GM12878 (cell line): ENCODE data around the gene CDX1. TPM values are rescaled to one million over a fixed set of nuclear protein-coding genes. Genes with fewer than 3 reads are reported as not detected.

Experiments
- ATAC-seq: fragments of 200-7000 bp; cut with Tn5 transposase; 3 replicates; pipeline ENCODE4 v1.9.1; 2020; ENCODE audit warnings: mild to moderate bottlenecking, moderate library complexity
- Bru-seq: library from RNA; stranded (reverse); fragments of 400-500 nt; gene quantifications from one replicate; lab custom pipeline; 2021; lab: Mats Ljungman, UMichigan
- BruChase-seq, 2 experiments: library from RNA; stranded (reverse); fragments of 400-500 nt; gene quantifications; one replicate each; lab custom pipeline; 2021; lab: Mats Ljungman, UMichigan
- BruUV-seq: library from RNA; stranded (reverse); fragments of 400-500 nt; replicated peaks from 2 replicates; lab custom pipeline; 2021; lab: Mats Ljungman, UMichigan
- CTCF ChIA-PET: fragments of 300-600 bp; sonication (Branson Sonifier 250); formaldehyde crosslinking; extraction: SDS; loops from one replicate; lab custom pipeline; 2021; ENCODE audit warnings: inconsistent platforms; lab: Yijun Ruan, JAX
- POLR2A ChIA-PET: fragments of 350-600 bp; formaldehyde crosslinking; extraction: SDS; loops from one replicate; lab custom pipeline; 2021; ENCODE audit warnings: inconsistent platforms; lab: Charles Lee
- RAD21 ChIA-PET: fragments of 300-600 bp; sonication (Branson Sonifier 250); formaldehyde crosslinking; loops from one replicate; lab custom pipeline; 2023; ENCODE audit warnings: antibody characterized with exemption; ENCODE audit not compliant: unreplicated experiment; lab: Charles Lee
- SMC1A ChIA-PET: fragments of 300-600 bp; sonication (Branson Sonifier 250); formaldehyde crosslinking; loops from one replicate; lab custom pipeline; 2023; ENCODE audit not compliant: unreplicated experiment, uncharacterized antibody; lab: Charles Lee
- DNase-seq: peaks from one replicate; pipeline ENCODE4 v3.0.0-alpha.2; 2011; ENCODE audit warnings: low read depth, low spot score
- FAIRE-seq: peaks from 3 replicates; lab custom pipeline; 2011; peaks lifted over from hg19 to GRCh38; lab: Jason Lieb, UNC
- H2AFZ ChIP-seq: 2 replicates; pipeline ENCODE4 v1.6.0; 2011; ENCODE audit warnings: low read depth, low read length, control low read depth; ENCODE audit not compliant: control insufficient read depth
- H3K27ac ChIP-seq: 2 replicates; pipeline ENCODE4 v1.5.1; 2011; ENCODE audit warnings: control low read depth; ENCODE audit not compliant: control insufficient read depth, insufficient read depth
- H3K27me3 ChIP-seq, 2 experiments: replicated peaks in 1 of 2; 2 replicates each; pipeline versions ENCODE4 v1.6.0 to v1.6.1; 2011; ENCODE audit warnings: low read length in 1 of 2; ENCODE audit not compliant: control insufficient read depth in 2 of 2, insufficient read depth in 2 of 2
- H3K36me3 ChIP-seq, 2 experiments: 2 replicates each; pipeline ENCODE4 v1.5.1; 2011; ENCODE audit warnings: low read length in 1 of 2; ENCODE audit not compliant: control insufficient read depth in 2 of 2, insufficient read depth in 2 of 2
- H3K4me1 ChIP-seq: 2 replicates; pipeline ENCODE4 v1.6.1; 2011; ENCODE audit warnings: mild to moderate bottlenecking, low read length, moderate library complexity, mixed read lengths; ENCODE audit not compliant: control insufficient read depth, insufficient read depth
- H3K4me2 ChIP-seq: 2 replicates; pipeline ENCODE4 v1.6.0; 2011; ENCODE audit warnings: control low read depth; ENCODE audit not compliant: control insufficient read depth, insufficient read depth
- H3K4me3 ChIP-seq: fragments of 200-600 bp; sonication (generic); 2 replicates; pipeline ENCODE4 v1.5.1; 2016
- H3K79me2 ChIP-seq: 2 replicates; pipeline ENCODE4 v1.6.0; 2011; ENCODE audit warnings: low read length; ENCODE audit not compliant: control insufficient read depth, insufficient read depth
- H3K9ac ChIP-seq: 2 replicates; pipeline ENCODE4 v1.8.0; 2011; ENCODE audit warnings: low read length, control low read depth, mixed read lengths; ENCODE audit not compliant: control insufficient read depth, insufficient read depth
- H3K9me3 ChIP-seq: replicated peaks from 3 replicates; pipeline ENCODE4 v1.5.1; 2011; ENCODE audit warnings: mild to moderate bottlenecking, low read length; ENCODE audit not compliant: control insufficient read depth, insufficient read depth
- H4K20me1 ChIP-seq: 2 replicates; pipeline ENCODE4 v1.6.0; 2011; ENCODE audit not compliant: control insufficient read depth, insufficient read depth
- BRCA1 ChIP-seq: IDR thresholded peaks from 2 replicates; pipeline ENCODE4 v1.6.1; 2011; ENCODE audit warnings: low read depth, low read length, improper control_type of control experiment
- CBX3 ChIP-seq: fragments of 200-600 bp; sonication (generic); IDR thresholded peaks from 2 replicates; pipeline ENCODE4 v1.6.1; 2016; ENCODE audit warnings: low read depth, borderline replicate concordance
- EP300 ChIP-seq, 2 experiments: fragments of 150-350 bp in 1 of 2; IDR thresholded peaks; 2 replicates each; pipeline ENCODE4 v1.6.1; 2011 to 2012; ENCODE audit warnings: low read depth in 2 of 2, low read length in 2 of 2, borderline replicate concordance in 1 of 2, improper control_type of control experiment in 1 of 2, inconsistent platforms in 1 of 2; ENCODE audit not compliant: control insufficient read depth in 1 of 2
- GABPA ChIP-seq: IDR thresholded peaks from 2 replicates; pipeline ENCODE4 v1.6.1; 2014; ENCODE audit warnings: antibody characterized with exemption, low read depth, mild to moderate bottlenecking, inconsistent platforms
- WGBS: methylation state at CpG from one replicate; pipeline ENCODE4 v1.1.6; 2016; ENCODE audit warnings: low lambda C conversion rate; ENCODE audit not compliant: insufficient replicate concordance, insufficient coverage; ENCODE audit errors: missing lambda C conversion rate; 5-methylcytosine and 5-hydroxymethylcytosine counted together
- in situ Hi-C: fragments of 300-500 bp; cut with MboI; formaldehyde crosslinking; loops from 9 replicates; pipeline ENCODE4 v1.14.3; 2018; ENCODE audit warnings: mixed read lengths
- intact Hi-C: fragments of 100-400 bp; cut with micrococcal nuclease; formaldehyde crosslinking; loops from one replicate; pipeline ENCODE4 v1.14.2; 2022; ENCODE audit not compliant: unreplicated experiment
- long read RNA-seq, 2 experiments: library from polyadenylated mRNA; unstranded; transcript quantifications; one replicate each; pipeline ENCODE4 v2.0.0, GENCODE V29; 2019 to 2020
- polyA minus RNA-seq, 3 experiments: library from RNA; depleted of rRNA, polyadenylated mRNA; stranded (reverse); fragments of >200 nt; gene quantifications; 2 replicates each; pipeline ENCODE4 v1.2.3, GENCODE V29; 2011
- polyA plus RNA-seq, 11 experiments: library from polyadenylated mRNA; depleted of rRNA in 4 of 11; unstranded in 6 of 11; stranded (reverse) in 5 of 11; fragments of >200 nt; fragmentation: Nextera tagmentation in 4 of 11; fragmentation: Illumina TruSeq in 1 of 11; extraction: Ambion mirVana in 4 of 11; extraction: Trizol in 1 of 11; gene quantifications; 1 replicate in 1 of 11; 2 replicates in 10 of 11; pipeline versions ENCODE4 v1.2.1 to v1.2.3, GENCODE V29; 2011 to 2016; ENCODE audit warnings: inconsistent platforms in 2 of 11, missing spikeins in 2 of 11, low read depth in 1 of 11
- total RNA-seq, 4 experiments: library from RNA; depleted of rRNA in 3 of 4; stranded (reverse); fragments of >200 nt in 3 of 4; fragmentation: Illumina TruSeq in 1 of 4; extraction: Trizol in 1 of 4; gene quantifications; 2 replicates each; pipeline versions ENCODE4 v1.2.1 to v1.2.3, GENCODE V29; 2013 to 2021

The CDX1 gene
- total RNA-seq (2013; cell fraction: nucleolus; rRNA removed): not detected in 2 replicates
- total RNA-seq (2014; rRNA removed) (not detected in 2 replicates), total RNA-seq (2014; rRNA removed; fragmentation: Illumina TruSeq; extraction: Trizol) (not detected in 2 replicates), total RNA-seq (2021) (not detected in 2 replicates), polyA plus RNA-seq (2011; rRNA removed) (not detected in 2 replicates), polyA plus RNA-seq (2014; fragmentation: Illumina TruSeq; extraction: Trizol) (not detected in 2 replicates), polyA plus RNA-seq (2014; fragmentation: Nextera tagmentation; extraction: Ambion mirVana) (not detected), polyA plus RNA-seq (2014; rRNA removed) (not detected in 2 replicates), polyA plus RNA-seq (2016; fragmentation: Nextera tagmentation; extraction: Ambion mirVana) (not detected), polyA minus RNA-seq (2011; rRNA and poly(A)+ RNA removed) (not detected in 2 replicates), Bru-seq, nascent RNA (not detected), BruChase-seq, experiment 1, labeled RNA remaining after a 6-hour chase (not detected), BruChase-seq, experiment 2, labeled RNA remaining after a 2-hour chase (not detected)
- polyA plus RNA-seq (2011; ENCODE audit: low read depth): not detected
- not detected in 2 replicates for polyA plus RNA-seq (2011; cell fraction: cytosol; rRNA removed)
- polyA plus RNA-seq (2011; cell fraction: nucleus; rRNA removed): not detected in 2 replicates
- polyA plus RNA-seq (2012): not detected in 2 replicates
- not detected in 2 replicates for polyA minus RNA-seq (2011; cell fraction: cytosol; rRNA and poly(A)+ RNA removed)
- not detected in 2 replicates for polyA minus RNA-seq (2011; cell fraction: nucleus; rRNA and poly(A)+ RNA removed)
- long read RNA-seq, experiment 1: 0 reads
- long read RNA-seq, experiment 2: 0 reads

- Histone ChIP-seq H3K9ac (no peak within 1 kb of the TSS), H2AFZ (no peak within 1 kb of the TSS)
- FAIRE-seq (no peak), ATAC-seq (no peak)
- CTCF ChIA-PET: no interaction called here
- TF ChIP-seq GABPA: no peak
- TF ChIP-seq CBX3: no peak
- no peak for TF ChIP-seq EP300 (IDR thresholded peaks at IDR 0.05; ENCODE audit: borderline replicate concordance in 1 of 2, control insufficient read depth in 1 of 2, low read depth in 2 of 2, low read length in 2 of 2)
- no peak for TF ChIP-seq BRCA1
- TF ChIP-seq, all 136 proteins: peak for 0
- H3K4me2 ChIP-seq: no peak within 1 kb of the TSS
- H4K20me1 ChIP-seq: no peaks in the 10 kb centered on the region
- no peaks in the 10 kb centered on the region for H3K79me2 ChIP-seq
- in situ Hi-C loops (no loop called here), intact Hi-C loops (no loop called here)
- SMC1A ChIA-PET: no interaction called here
- POLR2A ChIA-PET: no interaction called here
- H3K27me3 ChIP-seq: no peaks in the 10 kb centered on the region; a peak in 2 of 4 replicates
- no peak within 1 kb of the TSS for H3K4me3 ChIP-seq
- H3K27ac ChIP-seq: no peak within 1 kb of the TSS
- H3K4me1 ChIP-seq: no peaks in the 10 kb centered on the region
- BruUV-seq: no TSS peak
- RAD21 ChIA-PET: no interaction called here
- no peak for DNase-seq
- 64% methylated on average over 50 of the region's 93 CpGs for WGBS
- no peaks in the 10 kb centered on the region for H3K9me3 ChIP-seq
- no peaks in the 10 kb centered on the region for H3K36me3 ChIP-seq
Observed at GRCh38 chr5:150166650-150167511, at the start of gene CDX1. Gene CDX1, plus strand, starts transcription at chr5:150166778. Its CDS starts 99 bp downstream, at chr5:150166877.
